Fibroblast of pulmonary artery (primary cell): ENCODE results near the gene USP36.

Source experiments
- DNase-seq: peaks from one replicate; pipeline ENCODE4 v3.0.0-alpha.2; 2010; ENCODE audit warnings: low read depth
- H3K4me3 ChIP-seq: replicated peaks from 2 replicates; pipeline ENCODE4 v1.5.1; 2011; ENCODE audit warnings: low read depth, mild to moderate bottlenecking, control low read depth, low read length, moderate library complexity
- TF ChIP-seq, protein P1 (sequence below): IDR thresholded peaks from 2 replicates; pipeline ENCODE4 v1.5.1; 2011; ENCODE audit warnings: mild to moderate bottlenecking, control low read depth, low read length, inconsistent platforms; ENCODE audit errors: missing control alignments

Gene USP36

DNA sequence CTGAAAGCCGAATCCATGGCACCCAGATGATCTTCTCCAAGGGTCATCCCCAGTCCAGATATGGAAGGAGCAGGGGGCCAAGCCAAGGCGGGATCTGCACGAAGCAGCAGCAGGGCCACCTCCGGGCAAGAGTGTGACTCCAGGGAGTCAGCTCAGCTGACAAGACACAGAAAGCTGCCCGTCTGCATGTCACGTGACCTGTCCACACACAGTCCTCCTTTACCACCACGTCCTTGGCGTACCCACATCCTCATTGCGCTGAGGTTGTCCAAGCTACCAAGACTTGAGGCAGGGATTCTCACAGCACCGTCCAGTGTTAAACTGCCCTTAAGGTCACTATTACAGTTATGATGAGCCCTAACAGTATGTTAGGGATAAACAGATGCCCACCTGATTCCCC, 47.2 kb downstream of the USP36 start:
- H3K4me3 ChIP-seq = no peak overlapping the region
- TF ChIP-seq, protein P1, sequence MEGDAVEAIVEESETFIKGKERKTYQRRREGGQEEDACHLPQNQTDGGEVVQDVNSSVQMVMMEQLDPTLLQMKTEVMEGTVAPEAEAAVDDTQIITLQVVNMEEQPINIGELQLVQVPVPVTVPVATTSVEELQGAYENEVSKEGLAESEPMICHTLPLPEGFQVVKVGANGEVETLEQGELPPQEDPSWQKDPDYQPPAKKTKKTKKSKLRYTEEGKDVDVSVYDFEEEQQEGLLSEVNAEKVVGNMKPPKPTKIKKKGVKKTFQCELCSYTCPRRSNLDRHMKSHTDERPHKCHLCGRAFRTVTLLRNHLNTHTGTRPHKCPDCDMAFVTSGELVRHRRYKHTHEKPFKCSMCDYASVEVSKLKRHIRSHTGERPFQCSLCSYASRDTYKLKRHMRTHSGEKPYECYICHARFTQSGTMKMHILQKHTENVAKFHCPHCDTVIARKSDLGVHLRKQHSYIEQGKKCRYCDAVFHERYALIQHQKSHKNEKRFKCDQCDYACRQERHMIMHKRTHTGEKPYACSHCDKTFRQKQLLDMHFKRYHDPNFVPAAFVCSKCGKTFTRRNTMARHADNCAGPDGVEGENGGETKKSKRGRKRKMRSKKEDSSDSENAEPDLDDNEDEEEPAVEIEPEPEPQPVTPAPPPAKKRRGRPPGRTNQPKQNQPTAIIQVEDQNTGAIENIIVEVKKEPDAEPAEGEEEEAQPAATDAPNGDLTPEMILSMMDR = no peak
- no peak for DNase-seq

DNA sequence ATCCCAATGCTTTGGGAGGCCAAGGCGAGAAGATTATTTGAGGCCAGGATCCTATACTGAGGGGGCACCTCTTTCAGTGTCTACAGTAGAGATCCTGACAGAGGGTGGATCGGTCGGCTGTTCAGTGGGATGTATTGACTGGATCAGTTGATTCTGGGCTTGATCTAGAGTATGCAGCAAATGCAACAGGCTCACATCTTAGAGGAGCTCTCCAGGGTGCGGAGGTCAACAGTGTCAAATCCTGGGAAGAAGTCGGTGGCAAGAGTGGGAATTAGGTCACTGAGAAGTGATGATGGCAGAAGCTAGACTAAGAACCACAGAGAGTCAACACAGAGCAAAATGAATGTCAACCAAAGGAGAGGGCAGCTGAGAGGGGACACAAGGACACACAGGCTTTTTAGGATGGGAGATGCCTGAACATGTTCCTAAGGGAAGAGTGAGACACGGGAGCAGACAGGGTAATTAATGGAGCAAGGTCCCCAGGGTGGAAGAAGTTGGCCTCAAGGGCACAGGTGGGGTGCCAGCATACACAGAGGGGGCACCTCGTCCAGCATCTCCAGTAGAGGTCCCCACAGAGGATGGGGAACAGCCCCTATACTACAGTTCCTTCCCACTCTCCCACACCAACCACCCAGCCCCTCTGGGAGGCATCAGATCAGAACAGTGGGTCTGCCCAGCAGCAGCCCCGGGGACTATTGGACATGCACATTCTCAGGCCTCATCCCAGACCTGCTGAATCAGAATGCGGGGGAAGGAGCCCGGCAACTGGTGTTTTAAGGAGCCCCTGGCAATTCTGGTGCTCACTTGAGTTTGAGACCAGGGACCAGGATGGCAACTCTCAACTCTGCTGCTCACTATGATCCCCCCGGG, 48.5 kb downstream of the USP36 start:
- DNase-seq = no peak
- TF ChIP-seq, protein P1 = no peak
- H3K4me3 ChIP-seq = no peak overlapping the region

DNA sequence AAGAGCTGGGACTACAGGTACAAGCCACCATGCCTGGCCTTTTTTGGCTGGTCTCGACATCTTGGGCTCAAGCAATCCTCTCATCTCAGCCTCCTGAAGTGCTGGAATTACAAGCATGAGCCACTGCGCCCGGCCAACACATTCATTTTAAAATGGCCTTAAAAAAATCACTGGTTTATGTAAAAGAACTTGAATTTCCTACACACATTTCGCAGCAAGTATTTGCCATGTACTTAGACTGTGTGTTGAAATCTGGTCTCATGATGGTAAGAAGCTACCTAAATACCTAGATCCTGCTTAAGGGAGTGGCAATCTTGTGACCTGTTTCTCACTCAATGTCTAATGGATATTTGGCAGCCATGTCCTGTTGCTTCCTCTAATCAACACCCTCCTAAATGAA, 50.1 kb downstream of the USP36 start:
- no peak for DNase-seq
- H3K4me3 ChIP-seq = no peak overlapping the region
- TF ChIP-seq, protein P1 = no peak

DNA sequence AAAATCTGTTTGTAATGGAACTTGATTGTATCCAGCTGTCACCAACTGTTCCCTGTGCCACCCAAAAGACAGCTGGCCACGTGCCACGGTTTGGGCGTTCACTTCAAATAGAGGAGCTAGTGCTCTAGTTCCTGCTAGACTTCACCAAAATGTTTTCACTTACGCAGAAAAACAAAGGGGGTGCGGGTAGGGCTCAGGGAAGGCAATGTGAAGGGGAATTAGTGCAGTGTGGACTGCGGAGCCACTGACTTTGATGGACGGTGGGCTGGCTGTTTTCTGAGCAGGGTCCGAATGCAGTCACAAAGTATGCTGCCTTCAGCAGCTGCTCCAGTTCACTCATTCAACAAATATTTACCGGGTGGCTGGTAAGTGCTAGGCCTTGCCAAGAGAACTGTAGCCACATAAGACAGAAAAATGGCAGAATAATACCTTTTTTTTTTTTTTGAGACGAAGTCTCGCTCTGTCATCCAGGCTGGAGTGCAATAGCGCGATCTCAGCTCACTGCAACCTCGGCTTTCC, 50.9 kb downstream of the USP36 start:
- no peak overlapping the region for H3K4me3 ChIP-seq
- peak; percentile 63 for DNase-seq
- TF ChIP-seq, protein P1 = no peak

DNA sequence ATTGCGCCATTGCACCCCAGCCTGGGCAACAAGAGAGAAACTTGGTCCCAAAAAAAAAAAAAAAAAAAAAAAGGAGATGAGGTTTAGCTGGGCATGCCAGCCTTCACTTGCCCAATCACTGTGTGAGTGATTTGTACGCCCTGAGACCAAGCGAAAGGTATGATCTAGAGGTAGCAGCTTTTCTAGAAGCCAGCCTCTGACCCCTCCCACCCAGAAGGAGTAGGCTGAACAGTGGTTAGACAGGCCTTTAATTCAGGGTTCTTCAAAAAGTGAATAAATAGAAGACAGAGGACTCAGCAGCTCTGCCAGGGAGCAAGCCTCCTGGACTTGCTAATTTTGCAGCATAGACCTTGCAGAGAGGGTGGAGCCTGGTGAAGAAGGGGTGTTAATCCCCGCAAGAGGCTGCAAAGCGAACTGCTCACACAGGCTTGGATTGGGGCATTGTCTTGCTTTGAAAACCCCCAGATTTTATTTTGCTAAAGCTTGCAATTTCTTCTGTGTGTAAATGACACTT, 51.4 kb downstream of the USP36 start:
- no peak overlapping the region for H3K4me3 ChIP-seq
- TF ChIP-seq, protein P1 = no peak
- DNase-seq = no peak

DNA sequence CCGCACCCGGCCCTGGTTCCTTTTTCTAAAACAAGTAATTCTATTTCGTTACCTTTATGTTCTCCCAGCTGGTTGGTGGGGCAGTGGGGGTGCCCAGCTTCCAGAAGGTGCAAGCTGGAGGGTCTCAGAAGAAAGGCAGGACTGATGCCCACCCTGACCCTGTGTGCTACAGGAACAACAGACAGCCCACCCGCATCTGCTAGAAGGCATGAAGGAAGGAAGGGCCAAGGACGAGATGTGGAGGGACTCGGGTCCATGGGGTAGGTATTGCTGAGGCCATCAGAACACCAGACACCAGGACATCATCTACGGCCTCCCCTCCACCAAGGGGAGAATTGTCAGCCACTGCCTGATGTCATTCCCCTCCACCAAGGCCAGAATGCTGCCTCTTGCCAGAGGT, 52.2 kb downstream of the USP36 start:
- TF ChIP-seq, protein P1 = no peak
- DNase-seq = no peak
- no peak overlapping the region for H3K4me3 ChIP-seq
